Heart right ventricle (tissue), 16 donors: ENCODE measurements around the gene DLG5. TPM values are rescaled to one million over a fixed set of nuclear protein-coding genes. Genes with fewer than 3 reads are reported as not detected.

Experiments
- ATAC-seq, 8 donors: fragments of 200-7000 bp; cut with Tn5 transposase; one replicate each; pipeline ENCODE4 v1.9.1; 2020; ENCODE audit warnings: mild to moderate bottlenecking in 8 of 8, moderate library complexity in 8 of 8, moderate number of reproducible peaks in 1 of 8
- DNase-seq, 2 donors: peaks; one replicate each; pipeline ENCODE4 v3.0.0-alpha.2; 2020
- H3K27ac ChIP-seq, 10 donors: fragments of 200-600 bp; sonication (generic) in 2 of 10; one replicate each; pipeline versions ENCODE4 v1.5.0 to v1.8.0; 2020 to 2022; ENCODE audit warnings: mild to moderate bottlenecking in 3 of 10
- H3K27me3 ChIP-seq, 7 donors: fragments of 200-600 bp; one replicate each; pipeline ENCODE4 v1.8.0; 2021 to 2022; ENCODE audit warnings: mild to moderate bottlenecking in 2 of 7
- H3K36me3 ChIP-seq, 9 donors: fragments of 200-600 bp; sonication (generic) in 1 of 9; one replicate each; pipeline versions ENCODE4 v1.5.0 to v1.8.0; 2020 to 2022; ENCODE audit warnings: mild to moderate bottlenecking in 2 of 9
- H3K4me1 ChIP-seq, 9 donors: fragments of 200-600 bp; sonication (generic) in 1 of 9; one replicate each; pipeline versions ENCODE4 v1.5.0 to v1.8.0; 2020 to 2022; ENCODE audit warnings: mild to moderate bottlenecking in 4 of 9
- H3K4me3 ChIP-seq, 10 donors: fragments of 200-600 bp; sonication (generic) in 2 of 10; one replicate each; pipeline versions ENCODE4 v1.5.0 to v1.8.0; 2020 to 2022; ENCODE audit warnings: mild to moderate bottlenecking in 7 of 10, moderate library complexity in 2 of 10
- H3K9me3 ChIP-seq, 11 donors: fragments of 200-600 bp in 10 of 11; sonication (generic) in 2 of 11; one replicate each; pipeline versions ENCODE4 v1.5.0 to v1.8.0; 2013 to 2022; ENCODE audit warnings: mild to moderate bottlenecking in 2 of 11, control low read depth in 1 of 11, moderate library complexity in 1 of 11
- CTCF ChIP-seq, 9 donors: fragments of 200-600 bp; sonication (generic) in 2 of 9; IDR thresholded peaks; one replicate each; pipeline versions ENCODE4 v1.5.0 to v1.8.0; 2021 to 2022; ENCODE audit warnings: antibody characterized with exemption in 9 of 9, mild to moderate bottlenecking in 5 of 9, moderate library complexity in 1 of 9
- WGBS, 2 donors: extraction: QIAGEN DNeasy Blood & Tissue Kit; methylation state at CpG; one replicate each; pipeline ENCODE4 v1.1.7; 2013; ENCODE audit warnings: inconsistent platforms in 1 of 2; 5-methylcytosine and 5-hydroxymethylcytosine counted together
- intact Hi-C, 10 donors: fragments of 100-400 bp; cut with DNase I; formaldehyde crosslinking; loops; one replicate each; pipeline versions ENCODE4 v1.11.1 to v1.14.2; 2022
- polyA plus RNA-seq, 2 donors: library from polyadenylated mRNA; stranded (reverse); fragments of 200-250 nt; gene quantifications; one replicate each; pipeline ENCODE4 v1.2.3, GENCODE V29; 2013
- total RNA-seq, 10 donors: library from RNA; stranded (reverse); fragmentation: NEBNext Ultra II Directional in 3 of 10; extraction: Animal tissue kit (Norgen Biotek cat#: 25700) in 3 of 10; gene quantifications; one replicate each; pipeline versions ENCODE4 v1.2.1 to v1.2.4, GENCODE V29; 2021 to 2023
- donor health status: Arrhythmogenic right ventricular cardiomyopathy.
- donor health status: ischemic (EF 13 %, LVEDD 7.1; RV severe dilation, severe dysfunction).
- donor health status: healthy with polysubstance abuse.
- donor health status: DM: no; HTN: yes; CAD: no.
- donor health status: DM: no; HTN: no; CAD: no.
- donor health status: ischemic (EF 25% LVEDD 6.9; RV normal size, moderate dysfunction).
- donor health status: ischemic (EF 25% LVEDD 5.7; RV mildly dilated, moderate dysfunction).
- donor health status: healthy.
- donor health status: DM: yes; HTN: yes; CAD: no.
- donor health status: Ischemic cardiomyopathy.
- donor health status: ischemic (EF 35%, LVEDD 5.7; RV mildly dilated, moderate dysfunction).
- donor health status: nonischemic (EF 11% LVEDD 7.7; RV severe dilation, severe dysfunction).
- donor health status: DM: yes; HTN: yes; CAD: no.
- donor health status: PGD.
- donor health status: ischemic (EF 29% LVEDD 5.4; RV normal size, mild dysfunction).
- donor health status: nonischemic (EF 23%, LVEDD 6.1; RV moderate dilation, normal function).

Gene DLG5
- total and polyA plus RNA-seq, 12 donors, result 5.0 to 14.1 (median 10.8) TPM

- no peak for DNase-seq
- Histone ChIP-seq H3K4me1 (peaks cover 0 to 32% (median 12%) of the 10 kb centered on the region in 9 donors), H3K9me3 (no peaks in the 10 kb centered on the region), H3K27ac (no peak overlapping the region), H3K36me3 (peaks cover 0 to 65% (median 22%) of the 10 kb centered on the region in 9 donors), H3K4me3 (no peak overlapping the region), H3K27me3 (no peaks in the 10 kb centered on the region)
- 94 to 96% methylated on average over 11 of the region's 11 CpGs for WGBS, 2 donors
- no peak for TF ChIP-seq CTCF (IDR thresholded peaks at IDR 0.05)
- ATAC-seq, result no peak
- intact Hi-C loops, result loop anchor here in 4 of 10 donors (2.0 to 10.0 kb wide), 3 partner anchors 132 to 142 kb away; no protein-coding TSS in a partner anchor
Observed at GRCh38 chr10:77843264-77843663, 83.3 kb downstream of the DLG5 start.

GRCh38 chr10:77842652-77843212 is 83.8 kb downstream of the DLG5 start:
- no peaks in the 10 kb centered on the region for H3K9me3 ChIP-seq
- H3K27ac ChIP-seq, result no peak overlapping the region
- DNase-seq (no peak), ATAC-seq (no peak)
- H3K36me3 ChIP-seq, result peaks cover 0 to 65% (median 22%) of the 10 kb centered on the region in 9 donors
- TF ChIP-seq CTCF (IDR thresholded peaks at IDR 0.05), result no peak
- peaks cover 0 to 37% (median 16%) of the 10 kb centered on the region in 9 donors for H3K4me1 ChIP-seq
- 95 to 96% methylated on average over 5 of the region's 5 CpGs for WGBS, 2 donors
- intact Hi-C loops, result loop anchor here in 4 of 10 donors (2.0 to 10.0 kb wide), 3 partner anchors 132 to 142 kb away; no protein-coding TSS in a partner anchor
- no peaks in the 10 kb centered on the region for H3K27me3 ChIP-seq
- no peak overlapping the region for H3K4me3 ChIP-seq

- 96 to 98% methylated on average over 27 of the region's 27 CpGs for WGBS, 2 donors
- ATAC-seq (no peak), DNase-seq (no peak)
- intact Hi-C loops, result loop anchor here in 4 of 10 donors (2.0 to 10.0 kb wide), 3 partner anchors 133 to 143 kb away; no protein-coding TSS in a partner anchor
- Histone ChIP-seq H3K36me3 (peaks cover 0 to 68% (median 22%) of the 10 kb centered on the region in 9 donors), H3K4me3 (no peak overlapping the region), H3K9me3 (no peaks in the 10 kb centered on the region), H3K27me3 (no peaks in the 10 kb centered on the region), H3K27ac (no peak overlapping the region), H3K4me1 (peaks cover under 1 to 37% (median 12%) of the 10 kb centered on the region in 9 donors)
- TF ChIP-seq CTCF (IDR thresholded peaks at IDR 0.05), result no peak
Observed at GRCh38 chr10:77841711-77842375, 84.7 kb downstream of the DLG5 start.

GRCh38 chr10:77840636-77841035 is 85.9 kb downstream of the DLG5 start:
- peaks cover 0 to 68% (median 22%) of the 10 kb centered on the region in 9 donors for H3K36me3 ChIP-seq
- H3K27me3 ChIP-seq, result no peaks in the 10 kb centered on the region
- no peak for TF ChIP-seq CTCF (IDR thresholded peaks at IDR 0.05)
- no peak overlapping the region for H3K4me3 ChIP-seq
- H3K4me1 ChIP-seq, result peaks cover 0 to 37% (median 18%) of the 10 kb centered on the region in 9 donors
- DNase-seq, result no peak
- intact Hi-C loops, result loop anchor here in 3 of 10 donors (10.0 kb wide), 2 partner anchors 134 to 144 kb away; no protein-coding TSS in a partner anchor
- WGBS, 2 donors, result 93 to 94% methylated on average over 8 of the region's 8 CpGs
- H3K27ac ChIP-seq, result no peak overlapping the region
- no peak for ATAC-seq
- no peaks in the 10 kb centered on the region for H3K9me3 ChIP-seq
